Measurements from ENCODE around the gene MGME1. TPM values are rescaled to one million over a fixed set of nuclear protein-coding genes. Genes with fewer than 3 reads are reported as not detected.

The MGME1 gene
- 31.3 and 42.8 TPM in 2 replicates for total RNA-seq (2021)
- Bru-seq, nascent RNA = percentile 95 among the genes with signal in this experiment
- BruChase-seq, experiment 1, labeled RNA remaining after a 2-hour chase = percentile 92 among the genes with signal in this experiment
- BruChase-seq, experiment 2, labeled RNA remaining after a 6-hour chase = percentile 88 among the genes with signal in this experiment
- long read RNA-seq, transcript MGME1-203 (5 exons, 2,336 nt) = major isoform, 44 of 90 reads
- long read RNA-seq, partial matches to known transcripts = 22 of 90 reads
- long read RNA-seq, other reads (novel, unspliced or antisense) = 16 of 90 reads

GRCh38 chr20:17968366-17969277 is at the start of gene MGME1, which contains the start of gene SNX5:
TSS of gene MGME1 (plus strand) at chr20:17969018. CDS start at chr20:17969860, 842 bp downstream.
TSS of gene SNX5 (minus strand) at chr20:17968794. CDS start at chr20:17968425, 369 bp downstream.
- CTCF ChIA-PET = no interaction called here
- TF ChIP-seq, protein P1, sequence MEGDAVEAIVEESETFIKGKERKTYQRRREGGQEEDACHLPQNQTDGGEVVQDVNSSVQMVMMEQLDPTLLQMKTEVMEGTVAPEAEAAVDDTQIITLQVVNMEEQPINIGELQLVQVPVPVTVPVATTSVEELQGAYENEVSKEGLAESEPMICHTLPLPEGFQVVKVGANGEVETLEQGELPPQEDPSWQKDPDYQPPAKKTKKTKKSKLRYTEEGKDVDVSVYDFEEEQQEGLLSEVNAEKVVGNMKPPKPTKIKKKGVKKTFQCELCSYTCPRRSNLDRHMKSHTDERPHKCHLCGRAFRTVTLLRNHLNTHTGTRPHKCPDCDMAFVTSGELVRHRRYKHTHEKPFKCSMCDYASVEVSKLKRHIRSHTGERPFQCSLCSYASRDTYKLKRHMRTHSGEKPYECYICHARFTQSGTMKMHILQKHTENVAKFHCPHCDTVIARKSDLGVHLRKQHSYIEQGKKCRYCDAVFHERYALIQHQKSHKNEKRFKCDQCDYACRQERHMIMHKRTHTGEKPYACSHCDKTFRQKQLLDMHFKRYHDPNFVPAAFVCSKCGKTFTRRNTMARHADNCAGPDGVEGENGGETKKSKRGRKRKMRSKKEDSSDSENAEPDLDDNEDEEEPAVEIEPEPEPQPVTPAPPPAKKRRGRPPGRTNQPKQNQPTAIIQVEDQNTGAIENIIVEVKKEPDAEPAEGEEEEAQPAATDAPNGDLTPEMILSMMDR (conservative IDR thresholded peaks at IDR 0.05) = no peak
- TF ChIP-seq EZH2 (IDR thresholded peaks at IDR 0.05; ENCODE audit: low read depth) = no peak
- intact Hi-C loops (cut with micrococcal nuclease; ENCODE audit: unreplicated experiment) = loop anchor here (1.0 to 5.0 kb wide), 7 partner anchors 91 to 539 kb away; partner anchors contain the start of genes DZANK1, POLR3F, RRBP1 and SEC23B
- H4K20me1 ChIP-seq (ENCODE audit: insufficient read depth) = peaks cover 32% of the 10 kb centered on the region
- BruUV-seq (replicated peaks) = no TSS peak
- H3K79me2 ChIP-seq (ENCODE audit: low read depth) = peaks cover 94% of the 10 kb centered on the region
- peak within 1 kb of the TSS; percentile 95 for H3K27ac ChIP-seq
- H3K4me1 ChIP-seq (replicated peaks; ENCODE audit: insufficient read depth) = peaks cover 70% of the 10 kb centered on the region
- H3K4me3 ChIP-seq = peak within 1 kb of the TSS; percentile 96
- peak within 1 kb of the TSS; percentile 95 for H2AFZ ChIP-seq
- no peaks in the 10 kb centered on the region for H3K9me2 ChIP-seq (ENCODE audit: insufficient read depth)
- H3K27me3 ChIP-seq (ENCODE audit: insufficient read depth, low read depth) = no peaks in the 10 kb centered on the region
- peak; percentile 95 to 100 for DNase-seq
- peaks cover 18% of the 10 kb centered on the region for H3K36me3 ChIP-seq (ENCODE audit: low read depth)
- H3K4me2 ChIP-seq = peak within 1 kb of the TSS; percentile 96
- no peaks in the 10 kb centered on the region for H3K9me3 ChIP-seq (ENCODE audit: insufficient read depth, low read depth)
- H3F3A ChIP-seq (ENCODE audit: insufficient read depth, low read depth) = peaks cover 11% of the 10 kb centered on the region
- POLR2A ChIA-PET (ENCODE audit: unreplicated experiment) = interaction anchor here (0.5 kb wide), 1 partner anchor 74 kb away, joined by 3 read pairs; no protein-coding TSS in a partner anchor

DNA sequence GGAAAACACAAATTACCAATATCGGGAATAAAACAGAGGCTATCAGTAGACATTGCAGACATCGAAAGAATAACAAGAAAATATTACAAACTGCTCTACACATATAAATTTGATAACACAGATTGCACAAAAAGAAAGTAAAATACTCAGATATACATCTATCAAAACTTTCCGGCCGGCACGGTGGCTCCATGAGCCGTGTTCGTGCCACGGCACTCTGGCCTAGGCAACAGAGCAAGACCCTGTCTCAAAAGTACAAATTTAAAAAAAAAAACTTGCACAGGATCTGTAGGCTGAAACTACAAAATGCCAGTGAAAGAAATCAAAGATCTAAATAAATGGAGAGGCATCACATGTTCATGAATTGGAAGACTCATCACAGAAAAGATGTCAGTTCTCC is 49.7 kb upstream of the MGME1 start:
- H3F3A ChIP-seq (ENCODE audit: insufficient read depth, low read depth) = no peaks in the 10 kb centered on the region
- H3K4me1 ChIP-seq (replicated peaks; ENCODE audit: insufficient read depth) = no peaks in the 10 kb centered on the region
- H3K9me3 ChIP-seq (ENCODE audit: insufficient read depth, low read depth) = no peaks in the 10 kb centered on the region
- no peaks in the 10 kb centered on the region for H4K20me1 ChIP-seq (ENCODE audit: insufficient read depth)
- CTCF ChIA-PET = no interaction called here
- no peaks in the 10 kb centered on the region; the same call in 1 of the 2 replicates for H3K27me3 ChIP-seq (ENCODE audit: insufficient read depth, low read depth)
- H3K9me2 ChIP-seq (ENCODE audit: insufficient read depth) = no peaks in the 10 kb centered on the region
- no peaks in the 10 kb centered on the region for H3K36me3 ChIP-seq (ENCODE audit: low read depth)
- H3K4me3 ChIP-seq = no peak overlapping the region
- POLR2A ChIA-PET (ENCODE audit: unreplicated experiment) = no interaction called here
- no peaks in the 10 kb centered on the region for H3K79me2 ChIP-seq (ENCODE audit: low read depth)
- H3K4me2 ChIP-seq = no peak overlapping the region
- H2AFZ ChIP-seq = no peak overlapping the region
- intact Hi-C loops (cut with micrococcal nuclease; ENCODE audit: unreplicated experiment) = no loop called here
- no peak for DNase-seq
- H3K27ac ChIP-seq = no peak overlapping the region
- TF ChIP-seq, protein P1 (conservative IDR thresholded peaks at IDR 0.05) = no peak
- TF ChIP-seq EZH2 (IDR thresholded peaks at IDR 0.05; ENCODE audit: low read depth) = no peak
- BruUV-seq (replicated peaks) = no TSS peak

- H2AFZ ChIP-seq = no peak overlapping the region
- no peak overlapping the region for H3K27ac ChIP-seq
- no peak overlapping the region for H3K4me3 ChIP-seq
- no peaks in the 10 kb centered on the region for H3K9me3 ChIP-seq (ENCODE audit: insufficient read depth, low read depth)
- TF ChIP-seq EZH2 (IDR thresholded peaks at IDR 0.05; ENCODE audit: low read depth) = no peak
- TF ChIP-seq, protein P1 (conservative IDR thresholded peaks at IDR 0.05) = no peak
- ChIA-PET CTCF (no interaction called here), POLR2A (ENCODE audit: unreplicated experiment) (no interaction called here)
- no peaks in the 10 kb centered on the region for H3K27me3 ChIP-seq (ENCODE audit: insufficient read depth, low read depth)
- H4K20me1 ChIP-seq (ENCODE audit: insufficient read depth) = no peaks in the 10 kb centered on the region
- no peaks in the 10 kb centered on the region for H3K9me2 ChIP-seq (ENCODE audit: insufficient read depth)
- H3F3A ChIP-seq (ENCODE audit: insufficient read depth, low read depth) = no peaks in the 10 kb centered on the region
- H3K4me2 ChIP-seq = no peak overlapping the region
- H3K4me1 ChIP-seq (replicated peaks; ENCODE audit: insufficient read depth) = no peaks in the 10 kb centered on the region
- no peaks in the 10 kb centered on the region for H3K36me3 ChIP-seq (ENCODE audit: low read depth)
- no peaks in the 10 kb centered on the region for H3K79me2 ChIP-seq (ENCODE audit: low read depth)
- intact Hi-C loops (cut with micrococcal nuclease; ENCODE audit: unreplicated experiment) = no loop called here
- no peak for DNase-seq
- no TSS peak for BruUV-seq (replicated peaks)
These were observed 47.0 kb upstream of the MGME1 start for GRCh38 chr20:17921774-17922173.
